ENCODE data around the gene NUDT2.
"Not testable (repeated sequence)": the region's sequence is repeated elsewhere in the genome, so short reads cannot be mapped to it uniquely, and the experiment has no call there.

Gene NUDT2

DNA sequence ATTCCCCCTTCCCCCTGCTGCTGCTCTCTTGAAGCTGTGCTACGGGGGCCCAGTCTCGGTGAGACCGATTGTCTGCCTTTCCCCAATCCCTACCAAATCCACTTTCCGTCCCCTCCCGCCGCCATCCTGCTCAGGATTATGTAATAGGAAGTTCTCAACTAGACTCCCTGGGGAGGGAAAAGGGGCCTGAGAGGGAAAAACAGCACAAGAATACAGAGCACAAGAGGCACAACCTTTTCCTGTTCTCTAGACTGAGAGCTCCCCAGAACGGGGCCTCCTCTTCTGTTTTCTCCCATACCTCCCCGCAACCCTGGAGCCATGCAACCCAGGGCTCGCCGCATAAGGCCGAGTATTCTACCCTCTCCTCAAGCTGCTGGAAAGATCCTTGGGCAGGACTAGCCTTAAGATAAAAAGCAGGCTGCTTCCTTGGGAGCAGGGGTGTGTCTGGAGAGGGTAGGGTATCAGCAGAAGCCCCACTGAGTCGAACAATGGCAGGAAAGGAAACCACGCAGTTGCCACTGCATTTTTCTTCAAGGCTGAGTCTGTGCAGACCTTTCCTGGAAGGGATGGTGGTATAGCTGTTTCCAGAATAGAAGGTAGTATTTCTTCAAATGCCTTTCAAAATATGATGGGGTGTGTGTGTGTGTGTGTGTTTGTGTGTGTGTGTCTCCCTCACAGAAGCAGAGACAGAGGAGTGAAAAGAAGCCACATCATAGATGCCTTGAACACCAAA lies 34.4 kb downstream of the NUDT2 start:
- H3K4me3 ChIP-seq (ENCODE audit: low read depth, low read length): no peak overlapping the region
- TF ChIP-seq, protein P1, sequence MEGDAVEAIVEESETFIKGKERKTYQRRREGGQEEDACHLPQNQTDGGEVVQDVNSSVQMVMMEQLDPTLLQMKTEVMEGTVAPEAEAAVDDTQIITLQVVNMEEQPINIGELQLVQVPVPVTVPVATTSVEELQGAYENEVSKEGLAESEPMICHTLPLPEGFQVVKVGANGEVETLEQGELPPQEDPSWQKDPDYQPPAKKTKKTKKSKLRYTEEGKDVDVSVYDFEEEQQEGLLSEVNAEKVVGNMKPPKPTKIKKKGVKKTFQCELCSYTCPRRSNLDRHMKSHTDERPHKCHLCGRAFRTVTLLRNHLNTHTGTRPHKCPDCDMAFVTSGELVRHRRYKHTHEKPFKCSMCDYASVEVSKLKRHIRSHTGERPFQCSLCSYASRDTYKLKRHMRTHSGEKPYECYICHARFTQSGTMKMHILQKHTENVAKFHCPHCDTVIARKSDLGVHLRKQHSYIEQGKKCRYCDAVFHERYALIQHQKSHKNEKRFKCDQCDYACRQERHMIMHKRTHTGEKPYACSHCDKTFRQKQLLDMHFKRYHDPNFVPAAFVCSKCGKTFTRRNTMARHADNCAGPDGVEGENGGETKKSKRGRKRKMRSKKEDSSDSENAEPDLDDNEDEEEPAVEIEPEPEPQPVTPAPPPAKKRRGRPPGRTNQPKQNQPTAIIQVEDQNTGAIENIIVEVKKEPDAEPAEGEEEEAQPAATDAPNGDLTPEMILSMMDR (IDR thresholded peaks at IDR 0.05; ENCODE audit: borderline replicate concordance, insufficient read depth, low read depth, low read length): no peak

DNA sequence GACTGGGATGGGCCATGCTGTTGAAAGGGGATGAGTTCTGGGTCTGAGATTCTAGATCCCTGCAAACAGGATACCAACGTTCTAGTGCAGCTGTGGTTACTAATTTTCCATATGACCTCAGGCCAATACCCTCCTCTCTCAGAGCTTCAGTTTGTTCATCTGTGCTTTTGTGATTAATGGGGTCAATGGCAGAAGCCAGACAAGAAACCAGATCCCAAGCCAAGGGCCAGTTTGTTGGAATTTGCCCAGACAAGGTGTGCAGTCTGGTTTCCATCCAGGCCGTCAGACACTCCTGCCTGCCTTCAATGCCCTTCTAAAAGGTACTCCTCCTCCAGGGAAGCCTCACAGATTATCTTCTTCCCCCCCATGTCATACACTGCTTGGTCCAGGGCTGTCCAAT lies 35.9 kb downstream of the NUDT2 start:
- no peak overlapping the region for H3K4me3 ChIP-seq (ENCODE audit: low read depth, low read length)
- TF ChIP-seq, protein P1 (IDR thresholded peaks at IDR 0.05; ENCODE audit: borderline replicate concordance, insufficient read depth, low read depth, low read length): no peak

DNA sequence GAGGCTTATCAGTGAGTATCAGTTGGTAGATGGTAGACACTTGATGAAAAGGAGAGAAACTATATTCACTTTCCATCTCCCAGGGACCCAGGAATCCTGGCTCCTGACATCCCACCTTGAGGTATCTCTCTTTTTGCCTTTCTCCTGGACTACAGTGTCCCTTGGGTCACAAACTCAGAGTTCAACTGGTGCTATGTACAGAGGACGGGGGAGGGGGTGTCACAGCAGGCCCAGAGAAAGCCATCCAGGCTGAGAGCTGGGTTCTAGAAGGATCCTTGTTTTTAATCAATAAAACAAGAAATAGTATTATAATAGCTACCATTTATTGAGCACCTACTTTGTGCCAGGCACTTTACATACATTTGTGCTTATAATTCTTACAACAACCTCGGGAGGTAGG lies 37.0 kb downstream of the NUDT2 start:
- H3K4me3 ChIP-seq (ENCODE audit: low read depth, low read length): no peak overlapping the region
- TF ChIP-seq, protein P1 (IDR thresholded peaks at IDR 0.05; ENCODE audit: borderline replicate concordance, insufficient read depth, low read depth, low read length): no peak

DNA sequence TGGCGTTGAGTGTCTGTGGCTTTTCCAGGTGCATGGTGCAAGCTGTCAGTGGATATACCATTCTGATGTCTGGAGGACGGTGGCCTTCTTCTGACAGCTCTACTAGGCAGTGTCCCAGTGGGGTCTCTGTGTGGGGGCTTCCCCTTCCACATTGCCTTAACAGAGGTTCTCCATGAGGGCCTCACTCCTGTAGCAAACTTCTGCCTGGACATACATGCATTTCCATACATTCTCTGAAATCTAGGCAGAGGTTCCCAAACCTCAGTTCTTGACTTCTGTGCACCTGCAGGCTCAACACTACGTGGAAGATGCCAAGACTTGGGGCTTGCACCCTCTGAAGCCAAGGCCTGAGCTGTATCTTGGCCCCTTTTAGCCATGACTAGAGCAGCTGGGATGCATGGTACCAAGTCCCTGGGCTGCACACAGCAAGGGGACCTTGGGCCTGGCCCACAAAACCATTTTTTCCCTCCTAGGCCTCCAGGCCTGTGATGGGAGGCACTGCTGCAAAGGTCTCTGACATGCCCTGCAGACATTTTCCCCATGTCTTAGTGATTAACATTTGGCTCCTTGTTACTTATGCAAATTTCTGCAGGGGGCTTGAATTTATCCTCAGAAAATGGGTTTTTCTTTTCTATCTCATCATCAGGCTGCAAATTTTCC lies 38.5 kb downstream of the NUDT2 start:
- not testable (repeated sequence) for H3K4me3 ChIP-seq (ENCODE audit: low read depth, low read length)

DNA sequence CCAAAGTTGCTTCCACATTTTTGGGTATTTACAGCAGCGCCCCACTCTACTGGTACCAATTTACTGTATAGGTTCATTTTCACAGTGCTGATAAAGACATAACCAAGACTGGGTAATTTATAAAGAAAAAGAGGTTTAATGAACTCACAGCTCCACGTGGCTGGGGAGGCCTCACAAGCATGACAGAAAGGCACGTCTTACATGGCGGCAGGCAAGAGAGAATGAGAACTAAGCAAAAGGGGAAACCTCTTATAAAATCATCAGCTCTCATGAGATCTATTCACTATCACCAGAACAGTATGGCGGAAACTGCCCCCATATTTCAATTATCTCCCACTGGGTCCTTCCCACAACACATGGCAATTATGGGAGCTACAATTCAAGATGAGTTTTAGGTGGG lies 39.4 kb downstream of the NUDT2 start:
- not testable (repeated sequence) for H3K4me3 ChIP-seq (ENCODE audit: low read depth, low read length)

DNA sequence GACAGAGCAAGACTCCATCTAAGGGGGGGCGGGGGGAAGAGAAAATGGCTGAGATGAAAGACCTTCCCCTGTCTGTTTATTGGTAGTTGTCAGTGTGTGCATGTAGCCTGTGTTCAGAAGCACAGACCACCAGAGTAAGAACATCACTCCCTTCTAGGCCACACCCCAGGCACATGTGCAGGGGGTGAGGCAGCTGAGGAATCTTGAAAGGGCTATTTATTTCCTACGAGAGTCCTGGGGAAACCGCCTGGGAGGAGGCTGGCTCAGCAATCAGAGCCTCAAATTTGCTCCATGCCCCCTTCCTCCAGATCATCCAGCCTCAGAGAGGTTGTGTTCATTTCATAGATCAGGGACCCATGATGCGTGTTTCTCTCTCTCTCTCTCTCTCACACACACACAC lies 40.3 kb downstream of the NUDT2 start:
- TF ChIP-seq, protein P1 (IDR thresholded peaks at IDR 0.05; ENCODE audit: borderline replicate concordance, insufficient read depth, low read depth, low read length): no peak
- H3K4me3 ChIP-seq (ENCODE audit: low read depth, low read length): no peak overlapping the region

DNA sequence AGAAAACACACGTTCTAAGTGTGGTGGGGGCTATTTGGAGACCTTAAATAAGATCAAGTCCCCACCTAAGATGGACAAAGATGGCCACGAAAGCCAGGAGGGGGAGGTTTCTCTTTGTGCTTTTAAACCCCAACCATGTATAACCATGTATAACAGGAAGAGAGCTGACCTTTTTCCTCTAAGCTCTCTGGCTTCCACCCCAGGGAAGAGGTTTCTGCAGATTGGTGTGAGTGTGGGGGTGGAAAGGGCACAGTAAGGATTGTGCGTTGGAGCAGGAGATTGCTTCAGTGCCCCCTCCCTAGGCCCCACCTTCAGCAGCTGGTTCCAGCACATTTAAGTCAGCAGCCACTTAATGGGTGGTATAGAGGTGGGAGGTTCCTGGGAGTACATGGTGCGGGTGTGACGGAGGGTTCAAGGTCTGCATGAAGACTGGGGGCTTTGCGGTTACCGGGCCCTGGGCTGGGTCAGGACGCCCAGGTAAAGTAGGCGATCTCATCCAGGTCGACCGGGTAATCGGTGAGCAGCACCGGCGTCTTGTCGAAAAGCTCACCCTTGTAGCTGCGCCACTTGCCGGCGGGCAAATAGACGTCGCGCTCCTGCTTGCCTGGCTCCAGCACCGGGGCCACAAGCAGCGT lies 41.1 kb downstream of the NUDT2 start:
- TF ChIP-seq, protein P1 (IDR thresholded peaks at IDR 0.05; ENCODE audit: borderline replicate concordance, insufficient read depth, low read depth, low read length): no peak
- no peak overlapping the region for H3K4me3 ChIP-seq (ENCODE audit: low read depth, low read length)

Measured in GM12875 (cell line).